Cardiac fibroblast (primary cell): ENCODE data around the gene PRR5.

Source experiments
- DNase-seq, 2 donors: peaks; one replicate each; pipeline versions ENCODE4 v3.0.0 to v3.0.0-alpha.2; 2010; ENCODE audit warnings: low read depth in 2 of 2
- H3K4me3 ChIP-seq, 2 donors: replicated peaks in 1 of 2; 1 replicate in 1 of 2; 2 replicates in 1 of 2; pipeline ENCODE4 v1.5.1; 2011; ENCODE audit warnings: low read depth in 2 of 2, low read length in 2 of 2, mild to moderate bottlenecking in 2 of 2, moderate library complexity in 1 of 2
- TF ChIP-seq, protein P1 (sequence below): IDR thresholded peaks from one replicate; pipeline ENCODE4 v1.5.1; 2011; ENCODE audit warnings: low read depth, mild to moderate bottlenecking, low read length, inconsistent platforms

Gene PRR5

DNA sequence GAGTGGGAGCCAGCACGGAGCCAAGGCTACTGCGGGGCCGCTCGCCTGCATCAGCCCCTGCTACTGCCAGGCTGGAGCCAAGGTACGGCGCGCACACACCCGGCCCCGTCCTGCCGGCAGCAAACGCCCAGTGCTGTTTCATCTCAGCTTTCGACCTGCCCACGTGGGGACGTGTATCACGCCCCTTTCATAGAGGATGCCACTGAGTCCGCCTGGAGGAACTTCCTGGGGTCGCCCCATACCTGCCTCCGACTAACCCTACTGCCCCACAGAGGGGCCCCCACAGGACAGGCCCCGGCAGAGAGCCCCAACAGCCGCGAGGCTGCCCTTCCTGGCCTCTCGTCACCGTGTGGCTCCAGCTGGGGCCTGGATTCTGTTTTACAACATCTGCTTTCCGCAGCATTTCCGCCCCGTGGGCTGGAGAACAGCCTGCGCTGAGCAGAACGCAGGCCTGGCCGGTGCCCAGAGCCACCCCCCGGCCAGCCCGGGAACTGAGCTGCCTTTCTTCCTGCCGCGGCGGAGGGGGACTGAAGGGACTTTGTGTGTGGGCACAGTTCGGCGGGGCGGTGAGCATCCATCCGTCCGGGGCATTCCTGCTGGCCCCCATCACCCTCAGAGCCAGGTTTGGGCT is 27.5 kb downstream of the PRR5 start:
- TF ChIP-seq, protein P1, sequence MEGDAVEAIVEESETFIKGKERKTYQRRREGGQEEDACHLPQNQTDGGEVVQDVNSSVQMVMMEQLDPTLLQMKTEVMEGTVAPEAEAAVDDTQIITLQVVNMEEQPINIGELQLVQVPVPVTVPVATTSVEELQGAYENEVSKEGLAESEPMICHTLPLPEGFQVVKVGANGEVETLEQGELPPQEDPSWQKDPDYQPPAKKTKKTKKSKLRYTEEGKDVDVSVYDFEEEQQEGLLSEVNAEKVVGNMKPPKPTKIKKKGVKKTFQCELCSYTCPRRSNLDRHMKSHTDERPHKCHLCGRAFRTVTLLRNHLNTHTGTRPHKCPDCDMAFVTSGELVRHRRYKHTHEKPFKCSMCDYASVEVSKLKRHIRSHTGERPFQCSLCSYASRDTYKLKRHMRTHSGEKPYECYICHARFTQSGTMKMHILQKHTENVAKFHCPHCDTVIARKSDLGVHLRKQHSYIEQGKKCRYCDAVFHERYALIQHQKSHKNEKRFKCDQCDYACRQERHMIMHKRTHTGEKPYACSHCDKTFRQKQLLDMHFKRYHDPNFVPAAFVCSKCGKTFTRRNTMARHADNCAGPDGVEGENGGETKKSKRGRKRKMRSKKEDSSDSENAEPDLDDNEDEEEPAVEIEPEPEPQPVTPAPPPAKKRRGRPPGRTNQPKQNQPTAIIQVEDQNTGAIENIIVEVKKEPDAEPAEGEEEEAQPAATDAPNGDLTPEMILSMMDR = peak; percentile 17
- no peak overlapping the region for H3K4me3 ChIP-seq
- DNase-seq = peak; percentile 50 to 79

GRCh38 chr22:44730022-44730393 is 28.0 kb downstream of the PRR5 start:
- TF ChIP-seq, protein P1 = no peak
- no peak overlapping the region for H3K4me3 ChIP-seq
- DNase-seq = no peak

DNA sequence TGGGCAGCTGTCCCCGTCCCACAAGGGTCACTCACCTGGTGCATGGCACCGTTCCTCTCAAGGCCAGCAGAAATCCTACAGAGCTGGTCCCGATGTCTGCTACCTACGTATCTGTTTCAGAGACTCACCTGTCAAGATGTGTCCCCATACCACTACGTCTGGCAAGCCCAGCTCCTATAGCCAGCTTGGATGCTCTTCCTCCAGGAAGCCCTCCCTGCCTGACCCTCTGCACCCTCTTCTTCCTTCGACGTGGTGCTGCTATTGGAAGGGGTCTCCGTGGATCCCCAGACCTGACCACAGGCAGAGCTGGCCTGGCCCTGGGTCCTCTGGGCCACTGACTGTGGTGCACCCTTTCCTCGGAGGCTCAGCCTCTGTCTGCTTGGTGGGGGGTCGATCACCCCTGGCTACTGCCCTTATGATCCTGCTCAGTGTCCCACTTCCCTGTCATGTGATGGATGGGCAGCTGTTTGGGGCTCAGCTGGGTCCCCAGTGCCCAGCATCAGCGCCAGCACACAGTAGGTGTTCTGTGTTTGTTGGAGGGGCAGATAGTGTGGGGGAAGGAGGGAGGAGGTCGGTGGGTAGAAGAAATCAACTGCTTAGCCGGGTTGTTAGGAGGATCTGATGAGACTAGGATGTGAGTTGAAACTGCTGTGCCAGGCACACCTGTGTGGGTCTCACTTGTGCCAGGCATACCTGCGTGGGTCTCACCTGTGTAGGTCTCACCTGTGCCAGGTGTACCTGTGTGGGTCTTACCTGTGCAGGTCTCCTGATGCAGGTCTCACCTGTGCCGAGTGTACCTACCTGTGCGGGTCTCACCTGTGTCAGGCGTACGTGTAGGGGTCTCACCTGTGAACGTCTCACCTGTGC is 28.7 kb downstream of the PRR5 start:
- H3K4me3 ChIP-seq = no peak overlapping the region
- no peak for DNase-seq
- TF ChIP-seq, protein P1 = no peak

DNA sequence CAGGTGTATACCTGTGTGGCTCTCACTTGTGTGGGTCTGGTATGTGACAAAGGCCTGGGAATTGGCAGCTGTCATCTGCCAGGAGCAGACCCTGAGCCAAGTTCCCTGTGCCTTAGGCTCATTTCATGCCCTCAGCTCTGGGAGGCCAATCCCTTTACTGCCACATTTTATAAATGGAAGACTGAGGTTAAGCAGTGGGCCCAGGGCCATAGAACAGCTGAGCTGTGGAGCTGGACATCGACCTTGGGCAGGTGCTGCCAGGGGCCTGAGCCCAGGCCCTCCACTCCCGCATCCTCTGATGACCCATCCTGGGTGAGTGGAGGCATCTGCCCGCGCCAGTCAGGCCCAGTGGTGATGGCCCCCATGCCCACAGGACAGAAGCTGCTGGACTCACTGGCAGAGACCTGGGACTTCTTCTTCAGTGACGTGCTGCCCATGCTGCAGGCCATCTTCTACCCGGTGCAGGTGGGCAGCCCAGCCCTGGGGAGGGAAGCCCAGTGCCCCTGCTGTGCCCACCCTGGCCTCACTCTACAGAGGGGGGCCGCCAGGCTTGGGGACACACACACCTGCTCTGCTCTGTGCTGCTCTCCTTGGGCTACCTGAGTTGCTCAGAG is 29.5 kb downstream of the PRR5 start:
- no peak overlapping the region for H3K4me3 ChIP-seq
- TF ChIP-seq, protein P1 = no peak

DNA sequence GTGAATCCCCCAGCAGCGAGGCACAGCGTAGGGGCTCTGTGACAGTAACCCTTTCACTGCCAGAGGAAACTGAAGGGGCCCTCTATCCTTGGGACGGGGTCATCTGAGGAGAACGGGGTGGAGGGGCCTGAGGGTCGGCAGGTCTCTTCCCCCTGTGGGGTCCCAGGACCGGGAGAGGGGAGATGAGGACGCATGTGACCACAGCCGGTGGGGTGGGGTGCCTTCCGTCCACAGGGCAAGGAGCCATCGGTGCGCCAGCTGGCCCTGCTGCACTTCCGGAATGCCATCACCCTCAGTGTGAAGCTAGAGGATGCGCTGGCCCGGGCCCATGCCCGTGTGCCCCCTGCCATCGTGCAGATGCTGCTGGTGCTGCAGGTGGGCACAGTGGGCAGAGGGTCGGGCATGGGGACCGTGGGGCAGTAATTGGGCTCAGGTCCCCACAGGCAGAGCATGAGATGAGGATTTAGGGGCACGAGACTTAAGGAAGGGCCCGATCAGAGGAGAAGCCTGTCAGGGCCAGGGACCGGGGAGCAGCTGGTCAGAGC is 30.1 kb downstream of the PRR5 start:
- TF ChIP-seq, protein P1 = no peak
- DNase-seq = no peak
- H3K4me3 ChIP-seq = no peak overlapping the region

More for the DNA sequence above, 29.5 kb downstream of the PRR5 start:
- DNase-seq = no peak

- TF ChIP-seq, protein P1 = no peak
- H3K4me3 ChIP-seq = no peak overlapping the region
- no peak for DNase-seq
Observed at GRCh38 chr22:44732661-44733060, 30.7 kb downstream of the PRR5 start.
